K562 (cell line): ENCODE data around the gene NRXN3.

Experiments used
- CBX5 ChIP-seq: IDR thresholded peaks from 2 replicates; pipeline ENCODE4 v1.6.1; 2014; ENCODE audit warnings: low read depth, borderline replicate concordance
- E2F4 ChIP-seq: sonication (generic); formaldehyde crosslinking; IDR thresholded peaks from 2 replicates; pipeline ENCODE4 v1.8.0; 2022; ENCODE audit warnings: mild to moderate bottlenecking, low read depth, missing genetic modification reagents
- FOXP4 ChIP-seq: sonication (generic); formaldehyde crosslinking; IDR thresholded peaks from 2 replicates; pipeline ENCODE4 v1.8.0; 2022; ENCODE audit warnings: mild to moderate bottlenecking, missing genetic modification reagents, borderline replicate concordance
- HIVEP1 ChIP-seq: fragments of 250-450 bp; sonication (Bioruptor Pico); IDR thresholded peaks from 2 replicates; pipeline ENCODE4 v1.4.0; 2020; ENCODE audit warnings: mild to moderate bottlenecking
- JUN ChIP-seq, 2 experiments: sonication (generic) in 1 of 2; formaldehyde crosslinking in 1 of 2; IDR thresholded peaks; 2 replicates each; pipeline versions ENCODE4 v1.6.1 to v1.8.0; 2012 to 2022; ENCODE audit warnings: borderline replicate concordance in 2 of 2, mild to moderate bottlenecking in 2 of 2, improper control_type of control experiment in 1 of 2, low read depth in 1 of 2, low read length in 1 of 2, missing genetic modification reagents in 1 of 2
- REST ChIP-seq, 2 experiments: fragments of 450-650 bp; formaldehyde crosslinking in 1 of 2; IDR thresholded peaks; 2 replicates each; pipeline versions ENCODE4 v1.4.0 to v1.6.1; 2014 to 2020; ENCODE audit warnings: mild to moderate bottlenecking in 2 of 2, borderline replicate concordance in 1 of 2, low read depth in 1 of 2
- SPI1 ChIP-seq: IDR thresholded peaks from 2 replicates; pipeline ENCODE4 v1.6.1; 2011; ENCODE audit warnings: low read depth, low read length, control low read depth, borderline replicate concordance
- TAF1 ChIP-seq: IDR thresholded peaks from 2 replicates; pipeline ENCODE4 v1.6.1; 2011; ENCODE audit warnings: mild to moderate bottlenecking, low read length, moderate library complexity; ENCODE audit not compliant: insufficient read depth, control insufficient read depth, severe bottlenecking; ENCODE audit errors: extremely low read depth
- TF ChIP-seq, protein P1 (sequence below): IDR thresholded peaks from 2 replicates; pipeline ENCODE4 v1.6.1; 2012; ENCODE audit warnings: low read depth, low read length, improper control_type of control experiment, borderline replicate concordance
- TF ChIP-seq, protein P2 (sequence below): fragments of 250-450 bp; sonication (Bioruptor Pico); IDR thresholded peaks from 2 replicates; pipeline ENCODE4 v1.4.0; 2020; ENCODE audit warnings: mild to moderate bottlenecking

DNA sequence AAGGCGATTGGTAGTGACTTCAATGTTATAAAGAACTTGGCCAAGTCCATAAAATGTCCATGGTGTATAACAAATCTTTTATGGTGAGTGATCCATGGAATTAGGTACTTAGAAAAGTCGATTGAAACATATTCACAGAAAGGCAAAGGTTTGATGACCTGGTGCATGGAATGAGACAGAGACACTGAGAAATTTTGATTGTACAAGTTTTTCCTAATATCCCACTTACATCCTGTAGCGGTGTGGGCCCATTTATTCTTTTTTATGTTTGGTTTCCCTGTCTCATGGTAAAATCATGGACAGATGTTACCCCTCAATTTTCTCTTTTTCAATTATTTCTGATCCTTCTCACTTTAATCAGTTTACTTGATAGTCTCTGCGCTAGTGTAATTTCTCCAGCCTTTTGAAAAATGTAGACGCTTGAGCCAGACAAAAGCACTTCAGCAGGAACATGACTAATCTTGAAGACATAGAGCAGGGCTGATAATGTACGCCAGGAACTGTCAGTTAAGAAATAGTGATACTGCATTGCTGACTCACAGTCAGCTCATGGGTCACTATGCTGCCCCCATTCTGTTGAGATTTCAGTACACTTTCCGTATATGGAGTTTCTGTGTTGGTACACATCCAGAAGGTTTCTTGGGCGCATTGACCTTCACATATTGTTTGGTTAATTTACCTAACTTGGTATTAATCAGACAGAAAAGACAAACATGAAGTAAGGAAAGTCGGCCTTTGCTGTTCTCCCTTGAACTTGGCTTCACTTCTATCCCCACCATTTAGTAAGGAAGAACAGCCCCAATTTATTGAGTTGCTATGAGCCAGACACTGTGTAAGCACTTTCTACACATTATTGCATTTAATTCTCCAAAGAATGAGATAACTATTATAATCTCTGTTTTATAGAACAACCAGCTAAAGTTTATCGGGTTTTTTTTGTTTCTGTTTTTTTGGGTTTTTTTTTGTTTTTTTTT lies 1199.5 kb downstream of the NRXN3 start:
- TF ChIP-seq JUN (IDR thresholded peaks at IDR 0.05; ENCODE audit: borderline replicate concordance, low read depth, low read length) (no peak), JUN (CRISPR knock-in tag; IDR thresholded peaks at IDR 0.05; ENCODE audit: borderline replicate concordance) (no peak), REST (IDR thresholded peaks at IDR 0.05; ENCODE audit: borderline replicate concordance) (no peak), REST (CRISPR knock-in tag; IDR thresholded peaks at IDR 0.05; ENCODE audit: low read depth) (no peak), FOXP4 (CRISPR knock-in tag) (no peak), TAF1 (no peak), CBX5 (no peak), SPI1 (no peak), E2F4 (CRISPR knock-in tag) (no peak), HIVEP1 (CRISPR knock-in tag) (no peak)
- TF ChIP-seq, protein P1, sequence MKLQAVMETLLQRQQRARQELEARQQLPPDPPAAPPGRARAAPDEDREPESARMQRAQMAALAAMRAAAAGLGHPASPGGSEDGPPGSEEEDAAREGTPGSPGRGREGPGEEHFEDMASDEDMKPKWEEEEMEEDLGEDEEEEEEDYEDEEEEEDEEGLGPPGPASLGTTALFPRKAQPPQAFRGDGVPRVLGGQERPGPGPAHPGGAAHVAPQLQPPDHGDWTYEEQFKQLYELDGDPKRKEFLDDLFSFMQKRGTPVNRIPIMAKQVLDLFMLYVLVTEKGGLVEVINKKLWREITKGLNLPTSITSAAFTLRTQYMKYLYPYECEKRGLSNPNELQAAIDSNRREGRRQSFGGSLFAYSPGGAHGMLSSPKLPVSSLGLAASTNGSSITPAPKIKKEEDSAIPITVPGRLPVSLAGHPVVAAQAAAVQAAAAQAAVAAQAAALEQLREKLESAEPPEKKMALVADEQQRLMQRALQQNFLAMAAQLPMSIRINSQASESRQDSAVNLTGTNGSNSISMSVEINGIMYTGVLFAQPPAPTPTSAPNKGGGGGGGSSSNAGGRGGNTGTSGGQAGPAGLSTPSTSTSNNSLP, result no peak
- TF ChIP-seq, protein P2, sequence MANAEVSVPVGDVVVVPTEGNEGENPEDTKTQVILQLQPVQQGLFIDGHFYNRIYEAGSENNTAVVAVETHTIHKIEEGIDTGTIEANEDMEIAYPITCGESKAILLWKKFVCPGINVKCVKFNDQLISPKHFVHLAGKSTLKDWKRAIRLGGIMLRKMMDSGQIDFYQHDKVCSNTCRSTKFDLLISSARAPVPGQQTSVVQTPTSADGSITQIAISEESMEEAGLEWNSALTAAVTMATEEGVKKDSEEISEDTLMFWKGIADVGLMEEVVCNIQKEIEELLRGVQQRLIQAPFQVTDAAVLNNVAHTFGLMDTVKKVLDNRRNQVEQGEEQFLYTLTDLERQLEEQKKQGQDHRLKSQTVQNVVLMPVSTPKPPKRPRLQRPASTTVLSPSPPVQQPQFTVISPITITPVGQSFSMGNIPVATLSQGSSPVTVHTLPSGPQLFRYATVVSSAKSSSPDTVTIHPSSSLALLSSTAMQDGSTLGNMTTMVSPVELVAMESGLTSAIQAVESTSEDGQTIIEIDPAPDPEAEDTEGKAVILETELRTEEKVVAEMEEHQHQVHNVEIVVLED (CRISPR knock-in tag), result no peak
